Mammary epithelial cell (primary cell): ENCODE results near the gene BIRC5.

ENCODE experiments used
- CTCF ChIP-seq, 2 donors: IDR thresholded peaks in 1 of 2; conservative IDR thresholded peaks in 1 of 2; 2 replicates each; pipeline ENCODE4 v1.5.1; 2011 to 2012; ENCODE audit warnings: inconsistent platforms in 2 of 2, low read length in 2 of 2, mild to moderate bottlenecking in 2 of 2, control low read depth in 1 of 2, low read depth in 1 of 2; ENCODE audit not compliant: insufficient read depth in 1 of 2; ENCODE audit errors: extremely low read depth in 1 of 2
- EZH2 ChIP-seq: IDR thresholded peaks from 2 replicates; pipeline ENCODE4 v1.6.1; 2012; ENCODE audit warnings: low read length, inconsistent platforms, borderline replicate concordance

GRCh38 chr17:78267253-78268073, 53.4 kb downstream of the BIRC5 start:
- TF ChIP-seq CTCF (conservative IDR thresholded peaks at IDR 0.05 in 1 of 2, IDR thresholded peaks at IDR 0.05 in 1 of 2; ENCODE audit: extremely low read depth in 1 of 2, insufficient read depth in 1 of 2, low read depth in 1 of 2, low read length in 2 of 2): no peak
- no peak for TF ChIP-seq EZH2
